ENCODE results near the gene TYW1.
"Not testable (repeated sequence)": the region's sequence is repeated elsewhere in the genome, so short reads cannot be mapped to it uniquely, and the experiment has no call there.

DNA sequence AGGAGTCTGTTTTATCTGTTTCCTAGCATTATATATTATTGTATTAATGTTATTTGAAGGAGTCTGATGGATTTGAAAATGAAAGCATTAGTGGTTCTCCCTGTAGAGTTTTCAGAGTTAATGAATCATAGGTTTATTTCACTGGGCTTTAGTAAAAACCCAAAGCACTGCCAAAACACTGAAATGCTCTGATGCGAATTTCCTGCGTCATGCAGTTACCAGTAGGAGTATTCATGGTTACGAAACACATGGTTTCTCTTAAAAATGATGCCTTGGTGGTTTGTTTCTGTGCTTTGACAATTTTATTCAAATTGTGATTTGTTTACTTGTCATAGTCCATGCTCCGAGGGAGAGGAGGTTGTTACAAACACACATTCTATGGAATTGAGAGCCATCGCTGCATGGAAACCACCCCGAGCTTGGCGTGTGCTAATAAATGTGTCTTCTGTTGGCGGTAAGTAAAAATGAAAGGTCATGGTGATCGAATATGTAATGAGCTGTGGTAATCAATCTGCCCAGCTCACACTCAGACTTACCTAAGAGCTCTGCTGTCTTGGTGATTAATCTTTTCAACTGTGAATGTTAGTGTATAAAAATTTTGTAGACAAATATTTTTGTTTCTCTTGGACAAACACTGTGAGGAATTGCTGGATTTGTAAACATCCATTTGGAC is 70.5 kb downstream of the TYW1 start:
- TF ChIP-seq BHLHE40 (IDR thresholded peaks at IDR 0.05; ENCODE audit: low read depth, low read length); POLR2A (IDR thresholded peaks at IDR 0.05; ENCODE audit: low read depth, low read length); SMC3 (IDR thresholded peaks at IDR 0.05; ENCODE audit: low read depth, low read length); RAD21 (IDR thresholded peaks at IDR 0.05; ENCODE audit: low read length): not testable (repeated sequence)
- TF ChIP-seq, protein P1, sequence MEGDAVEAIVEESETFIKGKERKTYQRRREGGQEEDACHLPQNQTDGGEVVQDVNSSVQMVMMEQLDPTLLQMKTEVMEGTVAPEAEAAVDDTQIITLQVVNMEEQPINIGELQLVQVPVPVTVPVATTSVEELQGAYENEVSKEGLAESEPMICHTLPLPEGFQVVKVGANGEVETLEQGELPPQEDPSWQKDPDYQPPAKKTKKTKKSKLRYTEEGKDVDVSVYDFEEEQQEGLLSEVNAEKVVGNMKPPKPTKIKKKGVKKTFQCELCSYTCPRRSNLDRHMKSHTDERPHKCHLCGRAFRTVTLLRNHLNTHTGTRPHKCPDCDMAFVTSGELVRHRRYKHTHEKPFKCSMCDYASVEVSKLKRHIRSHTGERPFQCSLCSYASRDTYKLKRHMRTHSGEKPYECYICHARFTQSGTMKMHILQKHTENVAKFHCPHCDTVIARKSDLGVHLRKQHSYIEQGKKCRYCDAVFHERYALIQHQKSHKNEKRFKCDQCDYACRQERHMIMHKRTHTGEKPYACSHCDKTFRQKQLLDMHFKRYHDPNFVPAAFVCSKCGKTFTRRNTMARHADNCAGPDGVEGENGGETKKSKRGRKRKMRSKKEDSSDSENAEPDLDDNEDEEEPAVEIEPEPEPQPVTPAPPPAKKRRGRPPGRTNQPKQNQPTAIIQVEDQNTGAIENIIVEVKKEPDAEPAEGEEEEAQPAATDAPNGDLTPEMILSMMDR (conservative IDR thresholded peaks at IDR 0.05; ENCODE audit: low read depth, low read length) = not testable (repeated sequence)
